Tibial nerve (tissue), 4 donors: ENCODE measurements around the gene SOD2. TPM values are rescaled to one million over a fixed set of nuclear protein-coding genes. Genes with fewer than 3 reads are reported as not detected.
A peak's percentile ranks its signal among the peaks of the same experiment; 100 is the strongest.

Experiments used
- DNase-seq, 2 donors: peaks; one replicate each; pipeline ENCODE4 v3.0.0-alpha.2; 2019; ENCODE audit warnings: low spot score in 2 of 2
- H3K27ac ChIP-seq, 4 donors: fragments of 200-600 bp; sonication (generic) in 3 of 4; one replicate each; pipeline ENCODE4 v1.5.1; 2017 to 2019; ENCODE audit warnings: mild to moderate bottlenecking in 1 of 4
- H3K27me3 ChIP-seq, 2 donors: fragments of 200-600 bp; sonication (generic) in 1 of 2; one replicate each; pipeline versions ENCODE4 v1.5.1 to v1.6.0; 2017 to 2019
- H3K36me3 ChIP-seq, 3 donors: fragments of 200-600 bp; sonication (generic); one replicate each; pipeline ENCODE4 v1.5.1; 2018 to 2019
- H3K4me1 ChIP-seq, 4 donors: fragments of 200-600 bp; sonication (generic) in 3 of 4; one replicate each; pipeline ENCODE4 v1.5.1; 2017 to 2019
- H3K4me3 ChIP-seq, 4 donors: fragments of 200-600 bp; sonication (generic) in 3 of 4; one replicate each; pipeline ENCODE4 v1.5.1; 2017 to 2019; ENCODE audit warnings: mild to moderate bottlenecking in 1 of 4, moderate library complexity in 1 of 4
- H3K9me3 ChIP-seq, 4 donors: fragments of 200-600 bp; sonication (generic) in 3 of 4; one replicate each; pipeline ENCODE4 v1.5.1; 2017 to 2019
- CTCF ChIP-seq, 5 experiments: fragments of 200-600 bp in 3 of 5; fragments of 450-650 bp in 2 of 5; sonication (generic) in 3 of 5; IDR thresholded peaks; one replicate each; pipeline ENCODE4 v1.5.1; 2016 to 2019; ENCODE audit warnings: antibody characterized with exemption in 5 of 5, mild to moderate bottlenecking in 3 of 5, moderate library complexity in 2 of 5
- EP300 ChIP-seq, 2 donors: sonication (generic); formaldehyde crosslinking; IDR thresholded peaks; one replicate each; pipeline ENCODE4 v1.6.1; 2017; ENCODE audit warnings: antibody characterized with exemption in 2 of 2, mild to moderate bottlenecking in 1 of 2
- POLR2A ChIP-seq, 2 donors: fragments of 450-650 bp; IDR thresholded peaks; one replicate each; pipeline ENCODE4 v1.6.1; 2017; ENCODE audit warnings: antibody characterized with exemption in 2 of 2, mild to moderate bottlenecking in 2 of 2, moderate library complexity in 2 of 2
- WGBS, 2 donors: methylation state at CpG; one replicate each; pipeline ENCODE4 v1.1.5; 2018; 5-methylcytosine and 5-hydroxymethylcytosine counted together
- total RNA-seq, 4 donors: library from RNA; depleted of rRNA; stranded (reverse); fragments of >200 nt; gene quantifications; one replicate each; pipeline ENCODE4 v1.1.0, GENCODE V29; 2016

The SOD2 gene
- total RNA-seq, 4 donors from 2014 or later: 95.6 to 457 (median 287) TPM

DNA sequence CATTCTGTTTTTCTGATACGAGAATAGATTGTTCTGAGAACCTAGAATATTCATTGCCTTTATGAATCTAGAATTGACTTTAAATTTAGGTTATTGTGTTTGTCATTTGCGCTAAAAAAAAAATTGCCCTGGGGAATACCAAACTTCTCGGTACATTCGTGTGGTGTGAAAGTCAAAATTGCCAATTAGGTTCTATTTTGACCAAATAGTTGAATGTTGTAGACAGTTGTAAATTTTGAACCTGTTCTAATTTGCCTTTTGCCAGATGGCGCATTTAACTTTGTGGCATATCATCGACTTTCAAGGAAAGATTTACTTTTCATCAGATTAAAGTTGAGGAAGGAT is 37.3 kb upstream of the SOD2 start:
- Histone ChIP-seq H3K9me3 (no peaks in the 10 kb centered on the region), H3K27me3 (no peaks in the 10 kb centered on the region), H3K36me3 (no peaks in the 10 kb centered on the region), H3K4me1 (peaks cover 0 to 70% (median 32%) of the 10 kb centered on the region in 4 donors), H3K4me3 (peak overlapping the region in 1 of 4 donors; percentile 81), H3K27ac (peak overlapping the region in 1 of 4 donors; percentile 15)
- 72 to 73% methylated on average over 6 of the region's 6 CpGs for WGBS, 2 donors
- DNase-seq: no peak
- TF ChIP-seq CTCF (IDR thresholded peaks at IDR 0.05) (no peak), EP300 (IDR thresholded peaks at IDR 0.05) (no peak), POLR2A (IDR thresholded peaks at IDR 0.05) (no peak)

- Histone ChIP-seq H3K9me3 (no peaks in the 10 kb centered on the region), H3K4me1 (peaks cover 0 to 70% (median 34%) of the 10 kb centered on the region in 4 donors), H3K4me3 (peak overlapping the region in 3 of 4 donors; percentile 5 to 87 (median 81)), H3K27ac (peak overlapping the region in 2 of 4 donors; percentile 98 to 100), H3K36me3 (no peaks in the 10 kb centered on the region), H3K27me3 (no peaks in the 10 kb centered on the region)
- WGBS, 2 donors: 37 to 43% methylated on average over 4 of the region's 4 CpGs
- no peak for DNase-seq
- TF ChIP-seq EP300 (IDR thresholded peaks at IDR 0.05): no peak
- no peak for TF ChIP-seq CTCF (IDR thresholded peaks at IDR 0.05)
- no peak for TF ChIP-seq POLR2A (IDR thresholded peaks at IDR 0.05)
These were observed 36.7 kb upstream of the SOD2 start for GRCh38 chr6:159729598-159730331.

- no peak for TF ChIP-seq CTCF (IDR thresholded peaks at IDR 0.05)
- TF ChIP-seq POLR2A (IDR thresholded peaks at IDR 0.05): no peak
- TF ChIP-seq EP300 (IDR thresholded peaks at IDR 0.05): no peak
- Histone ChIP-seq H3K4me3 (peak overlapping the region; percentile 75 to 96 (median 84)), H3K27me3 (no peaks in the 10 kb centered on the region), H3K36me3 (no peaks in the 10 kb centered on the region), H3K27ac (peak overlapping the region; percentile 98 to 100 (median 99)), H3K4me1 (peaks cover 0 to 64% (median 34%) of the 10 kb centered on the region in 4 donors), H3K9me3 (no peaks in the 10 kb centered on the region)
- DNase-seq: no peak
- WGBS, 2 donors: 2 to 3% methylated on average over 9 of the region's 9 CpGs
These were observed 35.5 kb upstream of the SOD2 start for GRCh38 chr6:159728531-159728964.

DNA sequence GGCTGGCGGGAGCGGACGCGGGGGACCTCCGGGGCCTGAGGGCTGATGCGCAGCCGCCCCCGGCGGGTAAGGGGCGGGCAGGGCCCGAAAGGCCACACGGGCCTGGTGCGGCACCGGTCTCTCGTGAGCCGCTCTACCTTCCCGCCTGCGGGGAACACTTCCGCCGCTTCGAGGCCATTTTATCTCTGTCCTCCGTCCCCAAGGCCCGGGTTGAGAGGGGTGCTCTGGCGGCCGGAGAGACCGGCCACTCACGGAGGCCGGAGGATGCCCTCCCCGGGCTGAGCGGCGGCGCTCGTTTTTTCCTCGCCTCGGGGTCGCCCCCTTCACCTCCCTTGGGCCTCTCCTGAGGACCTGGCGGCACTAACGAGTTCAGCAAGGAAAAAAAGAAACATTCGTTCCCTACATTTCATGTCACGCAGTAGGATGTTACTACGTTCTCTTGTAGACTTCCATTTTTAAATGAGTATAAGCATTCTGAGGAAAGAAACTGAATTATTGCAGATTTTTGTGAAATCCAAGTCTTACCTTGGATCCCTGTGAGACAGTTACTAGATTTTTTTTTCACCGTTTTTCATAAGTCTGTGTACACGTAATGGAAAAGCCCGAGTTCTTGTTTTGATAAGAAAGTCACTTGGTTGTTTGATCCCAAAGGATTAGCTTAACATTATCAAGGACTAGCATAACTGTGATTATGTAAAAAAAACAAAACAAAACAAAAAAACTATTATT is 34.8 kb upstream of the SOD2 start:
- peak overlapping the region; percentile 75 to 96 (median 84) for H3K4me3 ChIP-seq
- peak in 1 of 2 donors; percentile 21 for TF ChIP-seq EP300 (IDR thresholded peaks at IDR 0.05)
- TF ChIP-seq CTCF (IDR thresholded peaks at IDR 0.05): no peak
- TF ChIP-seq POLR2A (IDR thresholded peaks at IDR 0.05): no peak
- H3K4me1 ChIP-seq: peaks cover 0 to 59% (median 34%) of the 10 kb centered on the region in 4 donors
- WGBS, 2 donors: 0 to 1% methylated on average over 23 to 32 of the region's 44 CpGs
- no peaks in the 10 kb centered on the region for H3K27me3 ChIP-seq
- no peaks in the 10 kb centered on the region for H3K36me3 ChIP-seq
- no peak for DNase-seq
- H3K9me3 ChIP-seq: no peaks in the 10 kb centered on the region
- H3K27ac ChIP-seq: peak overlapping the region; percentile 98 to 100 (median 99)
